Raji (cell line): ENCODE data around the gene WDR64.

Experiments
- POLR2A ChIP-seq: IDR thresholded peaks from 2 replicates; pipeline ENCODE4 v1.6.1; 2011; ENCODE audit warnings: low read depth, low read length, control low read depth; ENCODE audit not compliant: insufficient read depth

Gene WDR64

DNA sequence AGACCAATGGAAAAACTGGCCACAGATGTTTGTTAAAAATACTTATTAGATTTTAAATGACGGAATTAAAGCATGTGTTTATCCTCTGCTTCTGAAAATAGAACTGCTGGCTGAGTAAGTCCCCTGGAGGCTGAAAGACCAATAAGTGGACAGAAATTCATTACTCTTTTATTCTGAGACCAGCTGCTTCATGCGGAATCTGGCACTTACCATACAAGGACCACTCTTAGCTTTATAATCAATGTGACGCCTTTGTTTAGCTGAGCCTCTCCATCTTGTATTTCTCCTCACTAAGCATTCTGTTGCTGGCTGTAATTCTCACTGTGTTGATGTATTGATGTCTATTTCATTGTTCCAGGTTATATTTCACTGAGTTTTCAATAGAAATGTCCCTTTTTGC lies 189.6 kb downstream of the WDR64 start:
- no peak for TF ChIP-seq POLR2A

DNA sequence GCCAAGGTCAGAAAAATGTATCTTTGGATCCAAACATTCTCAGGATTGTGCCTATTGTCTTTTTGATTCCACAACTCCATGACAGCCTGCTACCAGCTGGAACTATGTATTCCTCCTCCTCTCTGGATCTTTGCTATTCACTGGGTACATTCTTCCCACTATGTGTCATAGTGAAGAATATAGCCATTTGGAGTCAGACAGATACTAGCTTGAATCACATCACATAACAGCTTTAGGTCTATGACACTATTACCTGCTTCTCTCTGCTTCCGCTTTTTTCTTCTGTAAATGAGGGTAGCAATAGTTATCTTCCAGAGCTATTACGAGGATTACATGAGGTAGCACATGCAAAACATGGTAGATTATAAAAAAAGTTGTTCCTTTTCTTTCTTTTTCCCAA lies 190.5 kb downstream of the WDR64 start:
- no peak for TF ChIP-seq POLR2A

DNA sequence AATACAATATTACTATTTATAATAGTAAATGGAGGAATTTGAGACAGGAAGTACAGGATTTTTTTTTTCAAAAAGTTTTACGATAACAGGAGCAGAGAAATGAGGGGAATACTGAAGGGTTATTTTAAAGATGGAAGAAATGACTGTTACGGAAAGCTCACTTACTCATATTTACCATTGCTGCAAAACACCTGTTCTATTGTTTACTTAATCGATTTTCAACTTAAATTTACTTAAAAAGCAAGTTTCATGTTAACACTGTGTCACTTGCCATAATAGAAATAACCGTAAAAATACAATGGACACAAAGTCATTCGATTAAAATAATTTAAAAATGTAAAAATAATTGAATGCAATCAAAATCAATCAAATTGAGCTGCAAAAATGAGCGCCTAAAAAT lies 192.5 kb downstream of the WDR64 start:
- no peak for TF ChIP-seq POLR2A

DNA sequence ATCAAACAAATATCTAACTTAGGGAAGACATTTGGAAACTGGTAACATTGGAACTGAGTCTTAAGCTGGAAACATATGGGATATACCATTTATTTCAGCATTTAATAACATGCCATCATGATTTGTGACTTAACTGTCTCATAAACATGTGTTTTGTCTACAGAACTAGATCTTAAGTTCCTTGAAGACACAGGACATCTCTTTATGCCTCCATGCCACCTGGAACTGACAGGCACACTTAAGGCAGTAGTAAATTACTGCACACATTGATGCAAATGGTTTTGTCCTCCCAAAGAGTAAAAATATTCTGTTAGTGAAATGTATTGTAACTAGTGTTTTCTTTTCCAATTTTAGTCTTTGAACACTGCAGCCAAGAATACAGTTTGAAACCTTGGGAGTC lies 194.3 kb downstream of the WDR64 start:
- TF ChIP-seq POLR2A: no peak

DNA sequence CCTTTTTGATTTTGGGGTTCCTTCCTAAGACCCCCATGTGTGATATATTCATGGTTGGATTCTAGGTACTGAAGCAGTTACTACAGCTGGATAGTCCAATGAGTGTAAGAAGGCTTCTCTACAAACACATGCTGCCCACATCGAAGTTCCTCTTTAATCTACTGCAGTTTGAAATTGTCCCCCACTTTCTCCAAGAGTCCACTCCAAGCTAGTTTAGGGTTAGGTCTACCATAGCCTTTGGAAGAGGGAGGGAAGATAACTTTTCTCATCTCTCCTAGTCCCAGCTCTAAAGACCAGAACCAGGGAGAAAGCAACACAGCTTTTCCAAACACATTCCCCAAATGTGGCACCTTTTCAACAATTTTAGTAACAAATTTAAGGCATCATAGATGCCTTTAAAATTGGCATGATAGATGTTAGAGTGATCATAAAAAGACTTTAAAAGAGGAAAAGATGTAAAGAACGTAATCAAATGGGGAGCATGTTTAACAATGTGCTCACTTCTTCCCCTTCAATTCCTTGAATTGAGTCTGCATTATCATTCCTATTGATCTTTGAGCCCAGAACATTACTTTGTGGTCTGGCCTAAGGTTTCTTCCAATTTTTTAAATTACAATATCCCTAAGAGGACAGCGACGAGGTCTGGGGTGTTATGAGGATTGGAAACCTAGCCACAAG lies 194.9 kb downstream of the WDR64 start:
- no peak for TF ChIP-seq POLR2A

DNA sequence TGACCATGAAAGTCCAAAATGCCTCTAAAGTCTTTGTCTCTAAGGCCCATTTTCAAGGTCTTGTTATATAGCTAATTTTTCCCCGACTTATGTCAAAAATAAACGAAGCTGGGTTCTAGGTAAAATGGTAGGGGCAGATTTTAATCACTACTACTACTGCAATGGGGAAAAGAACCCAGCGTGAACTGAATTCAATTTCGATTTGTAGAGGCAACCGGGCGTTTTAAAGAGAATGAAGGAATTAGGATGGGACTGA lies 195.4 kb downstream of the WDR64 start:
- TF ChIP-seq POLR2A: no peak

DNA sequence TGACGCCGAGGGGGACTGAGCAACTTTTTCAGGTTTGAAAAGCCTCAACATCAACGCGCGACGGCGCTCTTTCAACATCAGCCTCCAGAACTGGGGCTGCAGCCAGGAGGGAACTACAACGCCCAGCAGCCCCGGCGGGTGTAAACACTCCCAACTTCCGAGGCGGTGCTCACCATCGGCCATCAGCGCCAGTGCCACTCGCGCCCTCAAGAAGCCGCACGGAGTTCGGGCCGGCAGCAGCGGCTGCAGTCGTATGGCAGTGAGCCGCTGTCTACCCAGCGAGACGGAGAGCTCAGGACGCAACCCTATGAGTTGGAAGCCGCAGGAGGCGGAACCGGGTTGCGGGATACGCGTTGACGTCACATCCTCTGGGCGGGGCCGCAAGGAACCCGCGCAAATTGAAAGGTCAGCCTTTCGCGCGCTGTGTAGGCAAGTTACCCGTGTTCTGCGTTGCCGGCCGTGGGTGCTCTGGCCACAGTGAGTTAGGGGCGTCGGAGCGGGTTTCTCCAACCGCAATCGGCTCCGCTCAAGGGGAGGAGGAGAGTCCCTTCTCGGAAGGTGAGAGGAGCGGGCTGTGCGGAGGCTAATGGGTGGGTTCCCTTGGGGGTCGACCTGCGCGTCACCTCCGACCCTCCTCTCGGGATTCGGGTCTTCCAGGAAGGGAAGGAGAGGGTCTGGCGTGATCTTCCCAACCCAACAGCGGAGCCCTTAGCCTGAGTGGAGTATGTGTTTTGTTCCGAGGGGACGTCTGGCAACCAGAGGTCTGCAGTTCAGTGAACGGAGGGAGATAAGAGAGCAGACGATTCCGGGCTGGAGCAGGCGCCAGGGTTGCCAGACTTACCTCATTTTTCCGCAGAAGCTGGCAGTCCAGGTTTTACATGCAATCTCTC lies 196.0 kb downstream of the WDR64 start, which contains the start of gene EXO1:
EXO1 (plus strand) TSS at position 409 of the 890 bp plus-strand sequence. CDS start 2,222 bp downstream, outside the sequence.
- peak; percentile 93 for TF ChIP-seq POLR2A

DNA sequence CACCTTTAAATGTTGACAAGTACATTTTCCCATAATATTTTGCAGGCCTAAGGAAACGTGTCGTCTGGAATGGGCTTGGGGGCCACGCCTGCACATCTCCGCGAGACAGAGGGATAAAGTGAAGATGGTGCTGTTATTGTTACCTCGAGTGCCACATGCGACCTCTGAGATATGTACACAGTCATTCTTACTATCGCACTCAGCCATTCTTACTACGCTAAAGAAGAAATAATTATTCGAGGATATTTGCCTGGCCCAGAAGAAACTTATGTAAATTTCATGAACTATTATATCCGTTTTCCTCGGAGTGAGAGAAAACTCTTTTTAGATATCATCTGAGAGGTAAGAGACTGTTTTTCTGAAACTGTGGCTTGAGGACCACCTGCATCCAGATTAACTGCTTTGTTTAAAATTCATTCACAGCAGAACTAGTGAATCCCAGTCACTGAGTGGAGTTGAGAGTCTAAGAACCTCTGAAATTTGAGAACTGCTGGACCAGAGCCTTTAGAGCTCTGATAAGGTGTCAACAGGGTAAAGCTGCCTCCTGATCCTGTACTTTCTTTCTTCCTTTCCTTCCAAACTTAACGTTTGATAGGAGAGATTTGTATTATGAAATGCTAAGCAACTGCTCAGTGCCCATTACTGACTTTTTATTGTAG lies 196.7 kb downstream of the WDR64 start:
- no peak for TF ChIP-seq POLR2A

DNA sequence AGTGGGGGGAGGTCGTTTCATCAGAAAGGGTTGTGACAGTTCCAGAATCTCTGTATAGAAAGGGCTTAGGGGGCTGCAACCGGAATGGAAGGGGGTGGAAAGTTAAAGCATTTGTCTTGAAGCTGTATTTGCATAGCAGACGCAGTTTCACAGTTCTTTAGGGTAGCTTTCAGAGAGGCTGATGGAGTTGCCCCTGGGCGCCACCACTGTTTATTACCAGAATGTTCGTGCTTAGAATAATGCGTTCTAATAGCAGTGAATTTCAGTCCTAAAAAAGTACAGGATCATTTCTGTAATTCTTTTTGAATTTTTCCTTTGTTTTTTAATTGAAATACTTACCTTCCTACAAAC lies 197.2 kb downstream of the WDR64 start:
- TF ChIP-seq POLR2A: no peak
